A549 (cell line): ENCODE measurements around the gene SFXN3. TPM values are rescaled to one million over a fixed set of nuclear protein-coding genes. Genes with fewer than 3 reads are reported as not detected.

Experiments
- ATAC-seq, 2 experiments: fragments of 200-7000 bp in 1 of 2; fragments of >200 bp in 1 of 2; cut with Nextera tagmentation in 1 of 2; cut with Tn5 transposase in 1 of 2; 3 replicates each; pipeline versions ENCODE4 v1.8.0 to v1.9.1; 2018 to 2020; ENCODE audit warnings: mild to moderate bottlenecking in 1 of 2, moderate library complexity in 1 of 2
- CTCF ChIA-PET: fragments of 300-600 bp; sonication (Branson Sonifier 250); formaldehyde crosslinking; extraction: SDS; loops from one replicate; lab custom pipeline; 2021; ENCODE audit warnings: antibody characterized with exemption, inconsistent platforms; lab: Yijun Ruan, JAX
- POLR2A ChIA-PET: fragments of 350-600 bp; formaldehyde crosslinking; extraction: SDS; loops from one replicate; lab custom pipeline; 2021; ENCODE audit warnings: antibody characterized with exemption, inconsistent platforms; lab: Yijun Ruan, JAX
- DNase-seq, 2 experiments: peaks; one replicate each; pipeline versions ENCODE4 v3.0.0 to v3.0.0-alpha.2; 2011 to 2016; ENCODE audit warnings: low read depth in 1 of 2, low spot score in 1 of 2
- FAIRE-seq: peaks from 2 replicates; lab custom pipeline; 2011; peaks lifted over from hg19 to GRCh38; lab: Jason Lieb, UNC
- H3K27ac ChIP-seq, 2 experiments: fragments of >200 bp; sonication (Bioruptor Twin); formaldehyde crosslinking; 3 replicates each; pipeline ENCODE4 v1.5.1; 2016 to 2017
- H3K4me1 ChIP-seq: fragments of >200 bp; sonication (Bioruptor Twin); formaldehyde crosslinking; 3 replicates; pipeline ENCODE4 v1.6.1; 2016
- H3K4me2 ChIP-seq: fragments of >200 bp; sonication (Bioruptor Twin); formaldehyde crosslinking; 3 replicates; pipeline ENCODE4 v1.6.1; 2016
- H3K4me3 ChIP-seq: fragments of >200 bp; sonication (Bioruptor Twin); formaldehyde crosslinking; 3 replicates; pipeline ENCODE4 v1.5.1; 2016
- H3K9me3 ChIP-seq: fragments of >200 bp; sonication (Bioruptor Twin); formaldehyde crosslinking; 3 replicates; pipeline ENCODE4 v1.6.1; 2016
- CBX2 ChIP-seq: fragments of 200-600 bp; sonication (generic); IDR thresholded peaks from 2 replicates; pipeline ENCODE4 v1.6.1; 2016; ENCODE audit warnings: low read depth, mild to moderate bottlenecking, borderline replicate concordance
- CEBPB ChIP-seq, 2 experiments: fragments of >200 bp in 1 of 2; sonication (Bioruptor Twin) in 1 of 2; formaldehyde crosslinking in 1 of 2; IDR thresholded peaks; 2 replicates each; pipeline ENCODE4 v1.6.1; 2012 to 2016
- EHMT2 ChIP-seq: fragments of 200-600 bp; sonication (generic); IDR thresholded peaks from 2 replicates; pipeline ENCODE4 v1.6.1; 2016; ENCODE audit warnings: antibody characterized with exemption, low read depth, mild to moderate bottlenecking, moderate library complexity
- FOXS1 ChIP-seq: fragments of 250-450 bp; sonication (Bioruptor Pico); IDR thresholded peaks from 2 replicates; pipeline ENCODE4 v1.5.0; 2020; ENCODE audit warnings: mild to moderate bottlenecking, moderate library complexity
- HOXA7 ChIP-seq: fragments of 250-450 bp; sonication (Bioruptor Pico); IDR thresholded peaks from 2 replicates; pipeline ENCODE4 v1.5.0; 2020; ENCODE audit warnings: mild to moderate bottlenecking, moderate library complexity
- HOXB5 ChIP-seq: fragments of 250-450 bp; sonication (Bioruptor Pico); IDR thresholded peaks from 2 replicates; pipeline ENCODE4 v1.5.0; 2020; ENCODE audit warnings: mild to moderate bottlenecking, moderate library complexity
- JUNB ChIP-seq: fragments of >200 bp; sonication (Bioruptor Twin); formaldehyde crosslinking; IDR thresholded peaks from 2 replicates; pipeline ENCODE4 v1.6.1; 2016
- KDM5A ChIP-seq: fragments of 200-600 bp; sonication (generic); IDR thresholded peaks from 2 replicates; pipeline ENCODE4 v1.6.1; 2016; ENCODE audit warnings: antibody characterized with exemption, mild to moderate bottlenecking
- MAZ ChIP-seq: fragments of 150-350 bp; IDR thresholded peaks from 2 replicates; pipeline ENCODE4 v1.6.1; 2014; ENCODE audit warnings: antibody characterized with exemption, low read depth, low read length, borderline replicate concordance
- NPAS2 ChIP-seq: fragments of 250-450 bp; sonication (Bioruptor Pico); IDR thresholded peaks from 2 replicates; pipeline ENCODE4 v1.8.0; 2022; ENCODE audit warnings: mild to moderate bottlenecking, moderate library complexity, borderline replicate concordance
- POLR2AphosphoS2 ChIP-seq: conservative IDR thresholded peaks from 2 replicates; pipeline ENCODE4 v1.6.1; 2012; ENCODE audit warnings: low read length, improper control_type of control experiment, inconsistent platforms
- RARB ChIP-seq: fragments of 250-450 bp; sonication (Bioruptor Pico); IDR thresholded peaks from 2 replicates; pipeline ENCODE4 v1.8.0; 2021; ENCODE audit warnings: mild to moderate bottlenecking, moderate library complexity
- RNF2 ChIP-seq: fragments of 200-600 bp; sonication (generic); IDR thresholded peaks from 2 replicates; pipeline ENCODE4 v1.6.1; 2016; ENCODE audit warnings: low read depth, mild to moderate bottlenecking, antibody characterized with exemption, moderate library complexity, borderline replicate concordance
- SREBF2 ChIP-seq: fragments of 450-650 bp; IDR thresholded peaks from 2 replicates; pipeline ENCODE4 v1.6.1; 2014; ENCODE audit warnings: mild to moderate bottlenecking, moderate library complexity
- TFCP2L1 ChIP-seq: fragments of 250-450 bp; sonication (Bioruptor Pico); IDR thresholded peaks from 2 replicates; pipeline ENCODE4 v1.5.0; 2021; ENCODE audit warnings: mild to moderate bottlenecking
- WGBS: methylation state at CpG from one replicate; pipeline ENCODE4 v1.1.6; 2017; ENCODE audit errors: missing lambda C conversion rate; 5-methylcytosine and 5-hydroxymethylcytosine counted together
- polyA plus RNA-seq, 4 experiments: library from polyadenylated mRNA; depleted of rRNA in 3 of 4; stranded (reverse); fragments of >200 nt; fragmentation: RNase III in 1 of 4; extraction: RNeasy Plus Mini Kit Qiagen cat#74134 plus additional on column Dnase treatment in 1 of 4; gene quantifications; 2 replicates in 3 of 4; 3 replicates in 1 of 4; pipeline ENCODE4 v1.2.3, GENCODE V29; 2011 to 2017
- TF ChIP-seq, protein P1 (sequence below): fragments of 250-450 bp; sonication (Bioruptor Pico); IDR thresholded peaks from 2 replicates; pipeline ENCODE4 v1.5.0; 2021; ENCODE audit warnings: mild to moderate bottlenecking, moderate library complexity, borderline replicate concordance
- TF ChIP-seq, protein P2 (sequence below): fragments of 150-350 bp; IDR thresholded peaks from 2 replicates; pipeline ENCODE4 v1.6.1; 2014; ENCODE audit warnings: low read depth, mild to moderate bottlenecking, low read length
- TF ChIP-seq, protein P3 (sequence below): fragments of 250-450 bp; sonication (Bioruptor Pico); IDR thresholded peaks from 2 replicates; pipeline ENCODE4 v1.5.0; 2020; ENCODE audit warnings: low read depth, mild to moderate bottlenecking, moderate library complexity

SFXN3 gene
- polyA plus RNA-seq, 2 of the 4 experiments (the other 2 are of a cell fraction): 26.3 to 33.7 TPM

DNA sequence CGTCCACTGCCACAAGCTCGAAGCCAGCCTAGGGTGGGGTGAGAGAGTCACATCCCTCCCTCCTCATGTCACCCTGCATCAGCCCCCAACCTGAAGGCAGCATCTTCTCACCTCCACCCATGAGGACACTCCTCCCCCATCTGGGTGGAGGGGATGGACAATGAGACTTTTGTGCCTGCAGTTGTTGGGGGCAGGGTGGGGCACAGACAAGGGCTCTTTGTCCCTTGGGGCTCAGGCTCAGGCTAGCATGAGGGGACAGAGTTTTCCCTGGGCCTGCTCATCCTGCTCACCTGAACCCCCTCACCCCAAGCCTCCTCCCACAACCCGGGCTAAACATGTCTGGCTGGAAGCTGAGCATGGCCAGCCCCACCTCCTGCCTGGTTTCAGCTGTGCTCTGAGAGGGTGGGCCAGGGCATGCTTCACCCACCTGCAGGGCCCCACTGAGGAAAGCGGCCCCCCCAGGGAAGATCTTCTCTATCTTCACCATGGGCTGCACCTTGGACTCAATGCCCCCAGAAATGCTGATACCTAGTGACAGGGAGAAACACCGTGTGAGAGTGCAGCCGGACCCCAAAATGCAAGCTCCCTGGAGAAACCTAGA, 22.1 kb upstream of the SFXN3 start:
- ATAC-seq (no peak), DNase-seq (no peak), FAIRE-seq (no peak)
- WGBS: 94% methylated on average over 5 of the region's 6 CpGs
- H3K27ac ChIP-seq: no peak overlapping the region
- TF ChIP-seq CEBPB (IDR thresholded peaks at IDR 0.05) (no peak), HOXB5 (CRISPR knock-in tag) (no peak), CBX2 (no peak), JUNB (no peak), RARB (CRISPR knock-in tag) (no peak), SREBF2 (no peak), MAZ (no peak), HOXA7 (CRISPR knock-in tag) (no peak), FOXS1 (CRISPR knock-in tag) (no peak), TFCP2L1 (CRISPR knock-in tag) (no peak), POLR2AphosphoS2 (no peak), EHMT2 (no peak), NPAS2 (CRISPR knock-in tag) (no peak), RNF2 (no peak)
- TF ChIP-seq, protein P1, sequence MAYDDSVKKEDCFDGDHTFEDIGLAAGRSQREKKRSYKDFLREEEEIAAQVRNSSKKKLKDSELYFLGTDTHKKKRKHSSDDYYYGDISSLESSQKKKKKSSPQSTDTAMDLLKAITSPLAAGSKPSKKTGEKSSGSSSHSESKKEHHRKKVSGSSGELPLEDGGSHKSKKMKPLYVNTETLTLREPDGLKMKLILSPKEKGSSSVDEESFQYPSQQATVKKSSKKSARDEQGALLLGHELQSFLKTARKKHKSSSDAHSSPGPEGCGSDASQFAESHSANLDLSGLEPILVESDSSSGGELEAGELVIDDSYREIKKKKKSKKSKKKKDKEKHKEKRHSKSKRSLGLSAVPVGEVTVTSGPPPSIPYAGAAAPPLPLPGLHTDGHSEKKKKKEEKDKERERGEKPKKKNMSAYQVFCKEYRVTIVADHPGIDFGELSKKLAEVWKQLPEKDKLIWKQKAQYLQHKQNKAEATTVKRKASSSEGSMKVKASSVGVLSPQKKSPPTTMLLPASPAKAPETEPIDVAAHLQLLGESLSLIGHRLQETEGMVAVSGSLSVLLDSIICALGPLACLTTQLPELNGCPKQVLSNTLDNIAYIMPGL (CRISPR knock-in tag): no peak
- TF ChIP-seq, protein P2, sequence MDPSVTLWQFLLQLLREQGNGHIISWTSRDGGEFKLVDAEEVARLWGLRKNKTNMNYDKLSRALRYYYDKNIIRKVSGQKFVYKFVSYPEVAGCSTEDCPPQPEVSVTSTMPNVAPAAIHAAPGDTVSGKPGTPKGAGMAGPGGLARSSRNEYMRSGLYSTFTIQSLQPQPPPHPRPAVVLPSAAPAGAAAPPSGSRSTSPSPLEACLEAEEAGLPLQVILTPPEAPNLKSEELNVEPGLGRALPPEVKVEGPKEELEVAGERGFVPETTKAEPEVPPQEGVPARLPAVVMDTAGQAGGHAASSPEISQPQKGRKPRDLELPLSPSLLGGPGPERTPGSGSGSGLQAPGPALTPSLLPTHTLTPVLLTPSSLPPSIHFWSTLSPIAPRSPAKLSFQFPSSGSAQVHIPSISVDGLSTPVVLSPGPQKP: no peak
- no peaks in the 10 kb centered on the region for H3K9me3 ChIP-seq
- H3K4me1 ChIP-seq: peaks cover 22% of the 10 kb centered on the region
- H3K4me2 ChIP-seq: no peak overlapping the region
- H3K4me3 ChIP-seq: no peak overlapping the region
- ChIA-PET CTCF (interaction anchor here (3.7 to 25.8 kb wide), 3 partner anchors 8 to 21 kb away, joined by 24 to 608 read pairs (median 308); partner anchors contain the start of genes LZTS2, MRPL43, PDZD7 and SFXN3), POLR2A (no interaction called here)

DNA sequence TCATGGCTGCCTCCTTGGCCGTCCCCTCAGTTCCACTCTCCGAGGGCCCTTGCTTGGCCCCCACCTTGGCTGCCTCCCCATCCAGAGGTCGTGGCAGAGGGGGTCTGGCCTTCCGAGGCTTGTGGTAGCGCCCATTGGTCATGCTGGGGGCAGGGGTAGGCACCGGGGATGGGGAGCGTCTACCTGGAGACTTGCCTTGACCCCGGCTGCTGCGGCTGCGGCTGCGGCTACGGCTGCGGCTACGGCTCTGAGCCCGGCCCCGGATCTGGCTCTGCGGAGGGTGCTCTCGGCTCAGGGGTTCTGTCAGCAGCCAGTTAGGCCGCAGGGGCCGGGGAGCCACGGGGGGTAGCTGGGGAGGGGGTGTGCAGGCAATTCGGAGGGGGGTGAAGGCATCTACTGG, 20.7 kb upstream of the SFXN3 start:
- Histone ChIP-seq H3K9me3 (no peaks in the 10 kb centered on the region), H3K27ac (no peak overlapping the region), H3K4me2 (no peak overlapping the region), H3K4me1 (peaks cover 32% of the 10 kb centered on the region), H3K4me3 (no peak overlapping the region)
- ChIA-PET CTCF (interaction anchor here (1.1 to 11.4 kb wide), 8 partner anchors 7 to 132 kb away, joined by 3 to 308 read pairs (median 12); partner anchors contain the start of genes LZTS2, MRPL43, PDZD7 and SFXN3), POLR2A (no interaction called here)
- WGBS: 80% methylated on average over 2 of the region's 22 CpGs
- ATAC-seq (no peak), DNase-seq (no peak), FAIRE-seq (no peak)
- TF ChIP-seq KDM5A: no peak
- TF ChIP-seq, protein P1 (CRISPR knock-in tag): no peak
- TF ChIP-seq, protein P3, sequence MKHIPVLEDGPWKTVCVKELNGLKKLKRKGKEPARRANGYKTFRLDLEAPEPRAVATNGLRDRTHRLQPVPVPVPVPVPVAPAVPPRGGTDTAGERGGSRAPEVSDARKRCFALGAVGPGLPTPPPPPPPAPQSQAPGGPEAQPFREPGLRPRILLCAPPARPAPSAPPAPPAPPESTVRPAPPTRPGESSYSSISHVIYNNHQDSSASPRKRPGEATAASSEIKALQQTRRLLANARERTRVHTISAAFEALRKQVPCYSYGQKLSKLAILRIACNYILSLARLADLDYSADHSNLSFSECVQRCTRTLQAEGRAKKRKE (CRISPR knock-in tag): no peak
